H1 (cell line): ENCODE measurements around the gene CLPX. TPM values are rescaled to one million over a fixed set of nuclear protein-coding genes. Genes with fewer than 3 reads are reported as not detected.

Experiments
- BCL11A ChIP-seq, 2 experiments: IDR thresholded peaks; one replicate each; pipeline ENCODE4 v1.6.1; 2011; ENCODE audit warnings: low read depth in 2 of 2, low read length in 2 of 2, mild to moderate bottlenecking in 2 of 2
- CBX5 ChIP-seq: fragments of 300-800, 300-1000 bp; sonication (generic); IDR thresholded peaks from 2 replicates; pipeline ENCODE4 v1.7.1; 2016; ENCODE audit warnings: antibody characterized with exemption, low read length, low read depth
- CEBPB ChIP-seq: IDR thresholded peaks from 2 replicates; pipeline ENCODE4 v1.6.1; 2012; ENCODE audit warnings: low read depth, low read length
- EZH2 ChIP-seq: fragments of 200-600 bp; sonication (generic); IDR thresholded peaks from 2 replicates; pipeline ENCODE4 v1.7.1; 2012; ENCODE audit warnings: low read depth, mild to moderate bottlenecking, moderate library complexity, low read length, inconsistent platforms; ENCODE audit not compliant: severe bottlenecking
- GABPA ChIP-seq: IDR thresholded peaks from 2 replicates; pipeline ENCODE4 v1.6.1; 2011; ENCODE audit warnings: mild to moderate bottlenecking, low read length, moderate library complexity, borderline replicate concordance; ENCODE audit not compliant: insufficient read depth
- MAFK ChIP-seq: IDR thresholded peaks from 2 replicates; pipeline ENCODE4 v1.6.1; 2012; ENCODE audit warnings: low read depth, mild to moderate bottlenecking, improper control_type of control experiment, low read length
- POLR2A ChIP-seq, 2 experiments: IDR thresholded peaks; 1 replicate in 1 of 2; 2 replicates in 1 of 2; pipeline ENCODE4 v1.6.1; 2011; ENCODE audit warnings: low read depth in 2 of 2, low read length in 2 of 2, mild to moderate bottlenecking in 2 of 2; ENCODE audit errors: control extremely low read depth in 1 of 2
- POLR2AphosphoS5 ChIP-seq: IDR thresholded peaks from 2 replicates; pipeline ENCODE4 v1.6.1; 2011; ENCODE audit warnings: low read depth, low read length
- POU5F1 ChIP-seq: IDR thresholded peaks from 2 replicates; pipeline ENCODE4 v1.6.1; 2011; ENCODE audit warnings: low read depth, mild to moderate bottlenecking, low read length, moderate library complexity
- TBP ChIP-seq: IDR thresholded peaks from 2 replicates; pipeline ENCODE4 v1.6.1; 2011; ENCODE audit warnings: low read depth, low read length, improper control_type of control experiment
- polyA plus RNA-seq, 7 experiments: library from polyadenylated mRNA; depleted of rRNA in 3 of 7; stranded (reverse) in 5 of 7; unstranded in 2 of 7; fragments of >200 nt in 5 of 7; fragments of 200-250 nt in 2 of 7; gene quantifications; 1 replicate in 5 of 7; 2 replicates in 1 of 7; 4 replicates in 1 of 7; pipeline versions ENCODE4 v1.2.1 to v1.2.3, GENCODE V29; 2011 to 2013; ENCODE audit warnings: missing spikeins in 2 of 7, mixed read lengths in 2 of 7
- total RNA-seq: library from RNA; stranded (reverse); fragmentation: NEBNext Ultra II Directional; extraction: Animal tissue kit (Norgen Biotek cat#: 25700); gene quantifications from 2 replicates; pipeline ENCODE4 v1.2.1, GENCODE V29; 2021
- TF ChIP-seq, protein P1 (sequence below): fragments of 300-600 bp; sonication (generic); IDR thresholded peaks from 2 replicates; pipeline ENCODE4 v1.7.1; 2012; ENCODE audit warnings: low read length, moderate library complexity, mild to moderate bottlenecking, inconsistent platforms; ENCODE audit not compliant: insufficient replicate concordance

CLPX gene
- total and polyA plus RNA-seq, 2 of the 8 experiments (the other 6 are each of a cell fraction or from before 2014, with no cell fraction given) = 10.5 to 53.6 TPM

DNA sequence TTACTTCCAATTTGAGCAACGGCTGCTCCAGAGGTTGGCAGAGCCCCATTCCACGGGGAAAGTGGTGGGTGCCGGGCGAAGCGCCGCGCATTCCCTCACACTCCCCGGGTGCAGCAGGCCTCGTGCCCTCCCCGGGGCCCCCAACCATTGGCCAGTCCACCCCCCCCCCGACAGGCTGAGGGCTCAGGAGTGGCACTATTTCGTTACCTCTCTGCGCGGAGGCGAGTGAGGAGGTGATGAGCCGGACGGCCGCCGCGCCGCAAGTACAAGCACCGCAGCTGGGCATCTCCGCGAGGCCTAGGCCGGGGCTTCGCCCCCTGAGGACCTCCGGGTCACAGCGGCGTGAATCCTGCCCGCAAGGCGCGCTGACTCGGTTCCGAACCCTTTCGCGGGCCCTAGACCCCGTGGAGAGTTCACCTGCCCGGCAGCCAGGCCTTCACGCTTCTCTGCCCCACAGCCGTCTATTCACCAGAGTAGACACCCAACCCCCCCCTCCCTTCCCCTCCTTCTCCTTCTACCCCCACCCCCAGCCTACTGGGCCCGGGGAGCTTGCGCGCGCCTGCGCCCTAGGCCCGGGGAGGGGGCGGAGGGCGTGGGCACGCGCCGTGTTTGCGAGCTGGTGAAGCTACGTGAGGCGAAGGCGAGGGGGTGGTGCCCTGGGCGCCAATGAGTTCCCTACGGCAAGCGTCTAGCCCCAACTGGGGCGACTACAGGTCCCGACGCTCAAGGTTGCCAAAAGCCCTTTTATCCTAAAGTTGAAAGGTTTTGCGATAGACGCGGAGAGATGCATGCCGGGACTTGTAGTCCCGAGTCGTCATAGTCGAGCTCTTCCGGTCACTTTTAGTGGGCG, at the start of gene CLPX (continued):
- TF ChIP-seq, protein P1, sequence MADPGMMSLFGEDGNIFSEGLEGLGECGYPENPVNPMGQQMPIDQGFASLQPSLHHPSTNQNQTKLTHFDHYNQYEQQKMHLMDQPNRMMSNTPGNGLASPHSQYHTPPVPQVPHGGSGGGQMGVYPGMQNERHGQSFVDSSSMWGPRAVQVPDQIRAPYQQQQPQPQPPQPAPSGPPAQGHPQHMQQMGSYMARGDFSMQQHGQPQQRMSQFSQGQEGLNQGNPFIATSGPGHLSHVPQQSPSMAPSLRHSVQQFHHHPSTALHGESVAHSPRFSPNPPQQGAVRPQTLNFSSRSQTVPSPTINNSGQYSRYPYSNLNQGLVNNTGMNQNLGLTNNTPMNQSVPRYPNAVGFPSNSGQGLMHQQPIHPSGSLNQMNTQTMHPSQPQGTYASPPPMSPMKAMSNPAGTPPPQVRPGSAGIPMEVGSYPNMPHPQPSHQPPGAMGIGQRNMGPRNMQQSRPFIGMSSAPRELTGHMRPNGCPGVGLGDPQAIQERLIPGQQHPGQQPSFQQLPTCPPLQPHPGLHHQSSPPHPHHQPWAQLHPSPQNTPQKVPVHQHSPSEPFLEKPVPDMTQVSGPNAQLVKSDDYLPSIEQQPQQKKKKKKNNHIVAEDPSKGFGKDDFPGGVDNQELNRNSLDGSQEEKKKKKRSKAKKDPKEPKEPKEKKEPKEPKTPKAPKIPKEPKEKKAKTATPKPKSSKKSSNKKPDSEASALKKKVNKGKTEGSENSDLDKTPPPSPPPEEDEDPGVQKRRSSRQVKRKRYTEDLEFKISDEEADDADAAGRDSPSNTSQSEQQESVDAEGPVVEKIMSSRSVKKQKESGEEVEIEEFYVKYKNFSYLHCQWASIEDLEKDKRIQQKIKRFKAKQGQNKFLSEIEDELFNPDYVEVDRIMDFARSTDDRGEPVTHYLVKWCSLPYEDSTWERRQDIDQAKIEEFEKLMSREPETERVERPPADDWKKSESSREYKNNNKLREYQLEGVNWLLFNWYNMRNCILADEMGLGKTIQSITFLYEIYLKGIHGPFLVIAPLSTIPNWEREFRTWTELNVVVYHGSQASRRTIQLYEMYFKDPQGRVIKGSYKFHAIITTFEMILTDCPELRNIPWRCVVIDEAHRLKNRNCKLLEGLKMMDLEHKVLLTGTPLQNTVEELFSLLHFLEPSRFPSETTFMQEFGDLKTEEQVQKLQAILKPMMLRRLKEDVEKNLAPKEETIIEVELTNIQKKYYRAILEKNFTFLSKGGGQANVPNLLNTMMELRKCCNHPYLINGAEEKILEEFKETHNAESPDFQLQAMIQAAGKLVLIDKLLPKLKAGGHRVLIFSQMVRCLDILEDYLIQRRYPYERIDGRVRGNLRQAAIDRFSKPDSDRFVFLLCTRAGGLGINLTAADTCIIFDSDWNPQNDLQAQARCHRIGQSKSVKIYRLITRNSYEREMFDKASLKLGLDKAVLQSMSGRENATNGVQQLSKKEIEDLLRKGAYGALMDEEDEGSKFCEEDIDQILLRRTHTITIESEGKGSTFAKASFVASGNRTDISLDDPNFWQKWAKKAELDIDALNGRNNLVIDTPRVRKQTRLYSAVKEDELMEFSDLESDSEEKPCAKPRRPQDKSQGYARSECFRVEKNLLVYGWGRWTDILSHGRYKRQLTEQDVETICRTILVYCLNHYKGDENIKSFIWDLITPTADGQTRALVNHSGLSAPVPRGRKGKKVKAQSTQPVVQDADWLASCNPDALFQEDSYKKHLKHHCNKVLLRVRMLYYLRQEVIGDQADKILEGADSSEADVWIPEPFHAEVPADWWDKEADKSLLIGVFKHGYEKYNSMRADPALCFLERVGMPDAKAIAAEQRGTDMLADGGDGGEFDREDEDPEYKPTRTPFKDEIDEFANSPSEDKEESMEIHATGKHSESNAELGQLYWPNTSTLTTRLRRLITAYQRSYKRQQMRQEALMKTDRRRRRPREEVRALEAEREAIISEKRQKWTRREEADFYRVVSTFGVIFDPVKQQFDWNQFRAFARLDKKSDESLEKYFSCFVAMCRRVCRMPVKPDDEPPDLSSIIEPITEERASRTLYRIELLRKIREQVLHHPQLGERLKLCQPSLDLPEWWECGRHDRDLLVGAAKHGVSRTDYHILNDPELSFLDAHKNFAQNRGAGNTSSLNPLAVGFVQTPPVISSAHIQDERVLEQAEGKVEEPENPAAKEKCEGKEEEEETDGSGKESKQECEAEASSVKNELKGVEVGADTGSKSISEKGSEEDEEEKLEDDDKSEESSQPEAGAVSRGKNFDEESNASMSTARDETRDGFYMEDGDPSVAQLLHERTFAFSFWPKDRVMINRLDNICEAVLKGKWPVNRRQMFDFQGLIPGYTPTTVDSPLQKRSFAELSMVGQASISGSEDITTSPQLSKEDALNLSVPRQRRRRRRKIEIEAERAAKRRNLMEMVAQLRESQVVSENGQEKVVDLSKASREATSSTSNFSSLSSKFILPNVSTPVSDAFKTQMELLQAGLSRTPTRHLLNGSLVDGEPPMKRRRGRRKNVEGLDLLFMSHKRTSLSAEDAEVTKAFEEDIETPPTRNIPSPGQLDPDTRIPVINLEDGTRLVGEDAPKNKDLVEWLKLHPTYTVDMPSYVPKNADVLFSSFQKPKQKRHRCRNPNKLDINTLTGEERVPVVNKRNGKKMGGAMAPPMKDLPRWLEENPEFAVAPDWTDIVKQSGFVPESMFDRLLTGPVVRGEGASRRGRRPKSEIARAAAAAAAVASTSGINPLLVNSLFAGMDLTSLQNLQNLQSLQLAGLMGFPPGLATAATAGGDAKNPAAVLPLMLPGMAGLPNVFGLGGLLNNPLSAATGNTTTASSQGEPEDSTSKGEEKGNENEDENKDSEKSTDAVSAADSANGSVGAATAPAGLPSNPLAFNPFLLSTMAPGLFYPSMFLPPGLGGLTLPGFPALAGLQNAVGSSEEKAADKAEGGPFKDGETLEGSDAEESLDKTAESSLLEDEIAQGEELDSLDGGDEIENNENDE = no peak
- TF ChIP-seq BCL11A (IDR thresholded peaks at IDR 0.05; ENCODE audit: low read depth in 2 of 2, low read length in 2 of 2) (no peak), POLR2AphosphoS5 (no peak; the same call in 1 of the 2 replicates), CBX5 (no peak), MAFK (no peak), POLR2A (IDR thresholded peaks at IDR 0.05; ENCODE audit: control extremely low read depth in 1 of 2, low read depth in 2 of 2, low read length in 2 of 2) (peak; percentile 51 to 86), GABPA (no peak; the same call in 1 of the 2 replicates), CEBPB (no peak), TBP (peak; percentile 75), EZH2 (no peak), POU5F1 (no peak)
